ENCODE measurements around the gene FAHD2A.
"Not testable (repeated sequence)": the region's sequence is repeated elsewhere in the genome, so short reads cannot be mapped to it uniquely, and the experiment has no call there.

Gene FAHD2A

GRCh38 chr2:95402370-95403203 lies at the start of gene FAHD2A:
Gene FAHD2A (plus strand): TSS chr2:95402708. CDS start chr2:95405559, 2,851 bp downstream.
- peak; percentile 83 to 85 for DNase-seq (ENCODE audit: low read depth in 1 of 2, low spot score in 1 of 2)

- DNase-seq (ENCODE audit: low read depth in 1 of 2, low spot score in 1 of 2) = no peak
These were observed 49.4 kb upstream of the FAHD2A start for GRCh38 chr2:95353055-95353575.

- DNase-seq (ENCODE audit: low read depth in 1 of 2, low spot score in 1 of 2) = no peak
These were observed 48.7 kb upstream of the FAHD2A start for GRCh38 chr2:95353613-95354468.

- no peak for DNase-seq (ENCODE audit: low read depth in 1 of 2, low spot score in 1 of 2)
These were observed 48.0 kb upstream of the FAHD2A start for GRCh38 chr2:95354469-95354901.

GRCh38 chr2:95354925-95355324 lies 47.6 kb upstream of the FAHD2A start:
- DNase-seq (ENCODE audit: low read depth in 1 of 2, low spot score in 1 of 2) = no peak

- DNase-seq (ENCODE audit: low read depth in 1 of 2, low spot score in 1 of 2) = not testable (repeated sequence)
These were observed 47.0 kb upstream of the FAHD2A start for GRCh38 chr2:95355486-95355885.

- no peak for DNase-seq (ENCODE audit: low read depth in 1 of 2, low spot score in 1 of 2)
These were observed 45.4 kb upstream of the FAHD2A start for GRCh38 chr2:95356821-95357700.

- no peak for DNase-seq (ENCODE audit: low read depth in 1 of 2, low spot score in 1 of 2)
These were observed 44.7 kb upstream of the FAHD2A start for GRCh38 chr2:95357717-95358280.

- DNase-seq (ENCODE audit: low read depth in 1 of 2, low spot score in 1 of 2) = no peak
These were observed 43.5 kb upstream of the FAHD2A start for GRCh38 chr2:95359031-95359430.

- DNase-seq (ENCODE audit: low read depth in 1 of 2, low spot score in 1 of 2) = no peak
These were observed 43.0 kb upstream of the FAHD2A start for GRCh38 chr2:95359501-95359930.

- DNase-seq (ENCODE audit: low read depth in 1 of 2, low spot score in 1 of 2) = no peak
These were observed 41.1 kb upstream of the FAHD2A start for GRCh38 chr2:95361216-95361980.

GRCh38 chr2:95362486-95362885 lies 40.0 kb upstream of the FAHD2A start:
- DNase-seq (ENCODE audit: low read depth in 1 of 2, low spot score in 1 of 2) = no peak

GRCh38 chr2:95366514-95366913 lies 36.0 kb upstream of the FAHD2A start:
- no peak for DNase-seq (ENCODE audit: low read depth in 1 of 2, low spot score in 1 of 2)

GRCh38 chr2:95372216-95372829 lies 30.2 kb upstream of the FAHD2A start:
- DNase-seq (ENCODE audit: low read depth in 1 of 2, low spot score in 1 of 2) = no peak

GRCh38 chr2:95372845-95373244 lies 29.7 kb upstream of the FAHD2A start:
- no peak for DNase-seq (ENCODE audit: low read depth in 1 of 2, low spot score in 1 of 2)

GRCh38 chr2:95374029-95374428 lies 28.5 kb upstream of the FAHD2A start:
- no peak for DNase-seq (ENCODE audit: low read depth in 1 of 2, low spot score in 1 of 2)

GRCh38 chr2:95374451-95374920 lies 28.0 kb upstream of the FAHD2A start:
- DNase-seq (ENCODE audit: low read depth in 1 of 2, low spot score in 1 of 2) = no peak

GRCh38 chr2:95374921-95375471 lies 27.5 kb upstream of the FAHD2A start:
- no peak for DNase-seq (ENCODE audit: low read depth in 1 of 2, low spot score in 1 of 2)

Data from activated T-helper 1 cell treated with anti-CD3 and anti-CD28 coated beads, Interleukin-2, amount 50 U/mL, for 16 hours (primary cell).